Activated naive CD8-positive, alpha-beta T cell (primary cell): ENCODE data around the gene SELENON.

Source experiments
- H3K27ac Mint-ChIP-seq: one replicate; pipeline ENCODE4 v1.8.0; 2021; ENCODE audit warnings: mixed read lengths
- H3K27me3 Mint-ChIP-seq: one replicate; pipeline ENCODE4 v1.8.0; 2021; ENCODE audit warnings: mixed read lengths
- H3K36me3 Mint-ChIP-seq: one replicate; pipeline ENCODE4 v1.8.0; 2021; ENCODE audit warnings: mixed read lengths
- H3K4me1 Mint-ChIP-seq: one replicate; pipeline ENCODE4 v1.8.0; 2021; ENCODE audit warnings: low read depth, mixed read lengths
- H3K4me3 Mint-ChIP-seq: one replicate; pipeline ENCODE4 v1.8.0; 2021; ENCODE audit warnings: mild to moderate bottlenecking, mixed read lengths
- H3K9me3 Mint-ChIP-seq: one replicate; pipeline ENCODE4 v1.8.0; 2021; ENCODE audit warnings: low read depth, mixed read lengths

The SELENON gene

GRCh38 chr1:25796811-25797458 lies 3.1 kb upstream of the SELENON start:
- Mint-ChIP-seq H3K4me1 (peaks cover 60% of the 10 kb centered on the region), H3K4me3 (peak overlapping the region; percentile 69), H3K27me3 (no peaks in the 10 kb centered on the region), H3K9me3 (no peaks in the 10 kb centered on the region), H3K27ac (peak overlapping the region; percentile 86), H3K36me3 (no peaks in the 10 kb centered on the region)

- no peaks in the 10 kb centered on the region for H3K36me3 Mint-ChIP-seq
- H3K9me3 Mint-ChIP-seq: no peaks in the 10 kb centered on the region
- H3K4me3 Mint-ChIP-seq: no peak overlapping the region
- no peaks in the 10 kb centered on the region for H3K27me3 Mint-ChIP-seq
- H3K27ac Mint-ChIP-seq: peak overlapping the region; percentile 61
- H3K4me1 Mint-ChIP-seq: peaks cover 70% of the 10 kb centered on the region
Measured at GRCh38 chr1:25797939-25798338, 2.1 kb upstream of the SELENON start.

- Mint-ChIP-seq H3K4me3 (peak overlapping the region; percentile 80), H3K27ac (peak overlapping the region; percentile 22), H3K27me3 (no peaks in the 10 kb centered on the region), H3K9me3 (no peaks in the 10 kb centered on the region), H3K4me1 (peaks cover 71% of the 10 kb centered on the region), H3K36me3 (no peaks in the 10 kb centered on the region)
Measured at GRCh38 chr1:25798666-25799351, 1.2 kb upstream of the SELENON start.

- H3K9me3 Mint-ChIP-seq: no peaks in the 10 kb centered on the region
- H3K27ac Mint-ChIP-seq: peak overlapping the region; percentile 54
- H3K4me1 Mint-ChIP-seq: peaks cover 72% of the 10 kb centered on the region
- no peaks in the 10 kb centered on the region for H3K27me3 Mint-ChIP-seq
- no peaks in the 10 kb centered on the region for H3K36me3 Mint-ChIP-seq
- peak overlapping the region; percentile 80 for H3K4me3 Mint-ChIP-seq
Measured at GRCh38 chr1:25799352-25799934, 550 bp upstream of the SELENON start.

GRCh38 chr1:25800703-25801377 lies 847 bp downstream of the SELENON start:
- H3K9me3 Mint-ChIP-seq: no peaks in the 10 kb centered on the region
- peak overlapping the region; percentile 78 for H3K4me3 Mint-ChIP-seq
- H3K4me1 Mint-ChIP-seq: peaks cover 67% of the 10 kb centered on the region
- peak overlapping the region; percentile 22 for H3K27ac Mint-ChIP-seq
- no peaks in the 10 kb centered on the region for H3K27me3 Mint-ChIP-seq
- no peaks in the 10 kb centered on the region for H3K36me3 Mint-ChIP-seq

GRCh38 chr1:25802915-25803314 lies 2.9 kb downstream of the SELENON start:
- Mint-ChIP-seq H3K4me3 (peak overlapping the region; percentile 33), H3K36me3 (no peaks in the 10 kb centered on the region), H3K9me3 (no peaks in the 10 kb centered on the region), H3K27ac (no peak overlapping the region), H3K27me3 (no peaks in the 10 kb centered on the region), H3K4me1 (peaks cover 49% of the 10 kb centered on the region)

GRCh38 chr1:25803368-25803767 lies 3.4 kb downstream of the SELENON start:
- H3K4me3 Mint-ChIP-seq: no peak overlapping the region
- H3K27ac Mint-ChIP-seq: no peak overlapping the region
- no peaks in the 10 kb centered on the region for H3K36me3 Mint-ChIP-seq
- H3K27me3 Mint-ChIP-seq: no peaks in the 10 kb centered on the region
- no peaks in the 10 kb centered on the region for H3K9me3 Mint-ChIP-seq
- peaks cover 45% of the 10 kb centered on the region for H3K4me1 Mint-ChIP-seq

- Mint-ChIP-seq H3K4me3 (no peak overlapping the region), H3K27me3 (no peaks in the 10 kb centered on the region), H3K9me3 (no peaks in the 10 kb centered on the region), H3K4me1 (peaks cover 40% of the 10 kb centered on the region), H3K27ac (no peak overlapping the region), H3K36me3 (no peaks in the 10 kb centered on the region)
Measured at GRCh38 chr1:25804244-25804963, 4.4 kb downstream of the SELENON start.

GRCh38 chr1:25804964-25805862 lies 5.2 kb downstream of the SELENON start:
- Mint-ChIP-seq H3K27ac (no peak overlapping the region), H3K9me3 (no peaks in the 10 kb centered on the region), H3K36me3 (no peaks in the 10 kb centered on the region), H3K4me3 (no peak overlapping the region), H3K4me1 (peaks cover 36% of the 10 kb centered on the region), H3K27me3 (no peaks in the 10 kb centered on the region)

GRCh38 chr1:25805863-25806225 lies 5.9 kb downstream of the SELENON start:
- no peaks in the 10 kb centered on the region for H3K9me3 Mint-ChIP-seq
- no peaks in the 10 kb centered on the region for H3K27me3 Mint-ChIP-seq
- peaks cover 31% of the 10 kb centered on the region for H3K4me1 Mint-ChIP-seq
- no peak overlapping the region for H3K27ac Mint-ChIP-seq
- no peak overlapping the region for H3K4me3 Mint-ChIP-seq
- H3K36me3 Mint-ChIP-seq: no peaks in the 10 kb centered on the region

GRCh38 chr1:25806418-25806817 lies 6.4 kb downstream of the SELENON start:
- Mint-ChIP-seq H3K36me3 (no peaks in the 10 kb centered on the region), H3K27me3 (no peaks in the 10 kb centered on the region), H3K4me1 (peaks cover 28% of the 10 kb centered on the region), H3K27ac (no peak overlapping the region), H3K9me3 (no peaks in the 10 kb centered on the region), H3K4me3 (no peak overlapping the region)

- no peaks in the 10 kb centered on the region for H3K36me3 Mint-ChIP-seq
- no peak overlapping the region for H3K27ac Mint-ChIP-seq
- H3K27me3 Mint-ChIP-seq: no peaks in the 10 kb centered on the region
- H3K9me3 Mint-ChIP-seq: no peaks in the 10 kb centered on the region
- H3K4me1 Mint-ChIP-seq: peaks cover 17% of the 10 kb centered on the region
- H3K4me3 Mint-ChIP-seq: no peak overlapping the region
Measured at GRCh38 chr1:25807480-25808390, 7.7 kb downstream of the SELENON start.

GRCh38 chr1:25808481-25809244 lies 8.7 kb downstream of the SELENON start:
- Mint-ChIP-seq H3K4me1 (peaks cover 11% of the 10 kb centered on the region), H3K9me3 (no peaks in the 10 kb centered on the region), H3K4me3 (no peak overlapping the region), H3K36me3 (no peaks in the 10 kb centered on the region), H3K27me3 (no peaks in the 10 kb centered on the region), H3K27ac (no peak overlapping the region)
